Measurements from ENCODE around the gene C1QL4. TPM values are rescaled to one million over a fixed set of nuclear protein-coding genes. Genes with fewer than 3 reads are reported as not detected.

C1QL4 gene
- total and polyA plus RNA-seq, 7 donors, result 0.03 TPM; not detected in 6

- WGBS, 2 donors, result 19 to 25% methylated on average over 54 of the region's 54 CpGs
- intact Hi-C loops (cut with DNase I), result no loop called here
These were observed 40.8 kb downstream of the C1QL4 start for GRCh38 chr12:49296034-49296835.

DNA sequence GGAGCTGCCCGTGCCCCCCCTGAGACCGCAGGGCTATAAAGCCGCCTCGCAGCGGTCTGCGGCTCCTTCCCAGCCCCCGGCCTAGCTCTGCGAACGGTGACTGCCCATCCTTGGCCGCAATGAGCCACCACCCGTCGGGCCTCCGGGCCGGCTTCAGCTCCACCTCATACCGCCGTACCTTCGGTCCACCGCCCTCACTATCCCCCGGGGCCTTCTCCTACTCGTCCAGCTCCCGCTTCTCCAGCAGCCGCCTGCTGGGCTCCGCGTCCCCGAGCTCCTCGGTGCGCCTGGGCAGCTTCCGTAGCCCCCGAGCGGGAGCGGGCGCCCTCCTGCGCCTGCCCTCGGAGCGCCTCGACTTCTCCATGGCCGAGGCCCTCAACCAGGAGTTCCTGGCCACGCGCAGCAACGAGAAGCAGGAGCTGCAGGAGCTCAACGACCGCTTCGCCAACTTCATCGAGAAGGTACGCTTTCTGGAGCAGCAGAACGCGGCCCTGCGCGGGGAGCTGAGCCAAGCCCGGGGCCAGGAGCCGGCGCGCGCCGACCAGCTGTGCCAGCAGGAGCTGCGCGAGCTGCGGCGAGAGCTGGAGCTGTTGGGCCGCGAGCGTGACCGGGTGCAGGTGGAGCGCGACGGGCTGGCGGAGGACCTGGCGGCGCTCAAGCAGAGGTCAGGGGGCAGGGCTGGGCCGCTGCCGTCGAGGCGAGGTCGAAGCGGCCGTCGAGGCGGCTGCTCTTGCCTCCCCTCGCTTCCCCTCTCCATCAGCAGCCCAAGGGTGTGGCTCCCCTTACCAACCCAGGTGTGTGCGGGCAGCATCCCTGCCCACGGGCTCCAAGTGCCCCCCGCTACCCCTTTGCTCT is 41.7 kb downstream of the C1QL4 start, which contains the start of gene PRPH:
PRPH (plus strand) TSS at position 66 of the 855 bp plus-strand sequence; CDS start at position 120, 54 bp downstream.
- H3K9me3 ChIP-seq, result no peaks in the 10 kb centered on the region
- peak; percentile 58 for DNase-seq
- peaks cover 0 to 31% (median 25%) of the 10 kb centered on the region in 4 donors for H3K4me1 ChIP-seq
- peaks cover 46 to 63% (median 49%) of the 10 kb centered on the region in 3 donors for H3K27me3 ChIP-seq
- no peaks in the 10 kb centered on the region for H3K36me3 ChIP-seq
- WGBS, 2 donors, result 4 to 7% methylated on average over 82 of the region's 82 CpGs
- H3K4me3 ChIP-seq, result peak within 1 kb of the TSS in 1 of 4 donors; percentile 11
- no peak within 1 kb of the TSS for H3K27ac ChIP-seq
- TF ChIP-seq CTCF (IDR thresholded peaks at IDR 0.05) (no peak), POLR2AphosphoS5 (IDR thresholded peaks at IDR 0.05) (no peak), EP300 (IDR thresholded peaks at IDR 0.05) (no peak), POLR2A (IDR thresholded peaks at IDR 0.05) (no peak)
- intact Hi-C loops (cut with DNase I), result no loop called here

More at GRCh38 chr12:49296034-49296835, 40.8 kb downstream of the C1QL4 start:
- Histone ChIP-seq H3K36me3 (no peaks in the 10 kb centered on the region), H3K4me1 (peaks cover 0 to 31% (median 25%) of the 10 kb centered on the region in 4 donors), H3K27ac (no peak overlapping the region), H3K9me3 (no peaks in the 10 kb centered on the region), H3K27me3 (peaks cover 46 to 72% (median 49%) of the 10 kb centered on the region in 3 donors), H3K4me3 (no peak overlapping the region)
- DNase-seq, result peak; percentile 57
- TF ChIP-seq EP300 (IDR thresholded peaks at IDR 0.05) (no peak), CTCF (IDR thresholded peaks at IDR 0.05) (peak in 3 of 4 experiments; percentile 22 to 44 (median 31))

- Histone ChIP-seq H3K27ac (no peak overlapping the region), H3K27me3 (peaks cover 46 to 57% (median 49%) of the 10 kb centered on the region in 3 donors), H3K36me3 (no peaks in the 10 kb centered on the region), H3K4me1 (peaks cover 0 to 31% (median 25%) of the 10 kb centered on the region in 4 donors), H3K4me3 (no peak overlapping the region), H3K9me3 (no peaks in the 10 kb centered on the region)
- 25 to 32% methylated on average over 5 of the region's 5 CpGs for WGBS, 2 donors
- DNase-seq, result no peak
- intact Hi-C loops (cut with DNase I), result no loop called here
- TF ChIP-seq POLR2A (IDR thresholded peaks at IDR 0.05), result no peak
- no peak for TF ChIP-seq CTCF (IDR thresholded peaks at IDR 0.05)
- no peak for TF ChIP-seq POLR2AphosphoS5 (IDR thresholded peaks at IDR 0.05)
- TF ChIP-seq EP300 (IDR thresholded peaks at IDR 0.05), result no peak
These were observed 42.2 kb downstream of the C1QL4 start for GRCh38 chr12:49294804-49295081.

- TF ChIP-seq CTCF (IDR thresholded peaks at IDR 0.05) (no peak), POLR2AphosphoS5 (IDR thresholded peaks at IDR 0.05) (no peak), POLR2A (IDR thresholded peaks at IDR 0.05) (no peak), EP300 (IDR thresholded peaks at IDR 0.05) (no peak)
- peak; percentile 43 for DNase-seq
- intact Hi-C loops (cut with DNase I), result no loop called here
- Histone ChIP-seq H3K9me3 (no peaks in the 10 kb centered on the region), H3K4me3 (no peak overlapping the region), H3K4me1 (peaks cover 0 to 31% (median 25%) of the 10 kb centered on the region in 4 donors), H3K36me3 (no peaks in the 10 kb centered on the region), H3K27ac (no peak overlapping the region), H3K27me3 (peaks cover 44 to 52% (median 46%) of the 10 kb centered on the region in 3 donors)
- 59 to 63% methylated on average over 8 of the region's 8 CpGs for WGBS, 2 donors
These were observed 42.7 kb downstream of the C1QL4 start for GRCh38 chr12:49294086-49294803.
